Hematopoietic multipotent progenitor cell treated with erythropoietin and hydrocortisone succinate and interleukin-3 and kit ligand, for 8 days (in vitro differentiated cells): Measurements from ENCODE around the gene GPR179.

Source experiments
- DNase-seq: peaks from one replicate; pipeline ENCODE4 v3.0.0-alpha.2; 2015

The GPR179 gene

GRCh38 chr17:38343608-38344419 is at the start of gene GPR179:
Gene GPR179 (minus strand): TSS chr17:38343956. CDS start chr17:38343789, 167 bp downstream.
- no peak for DNase-seq

- no peak for DNase-seq
Observed at GRCh38 chr17:38379448-38379847, 35.7 kb upstream of the GPR179 start.

GRCh38 chr17:38369124-38369886 is 25.5 kb upstream of the GPR179 start:
- DNase-seq, result no peak

DNA sequence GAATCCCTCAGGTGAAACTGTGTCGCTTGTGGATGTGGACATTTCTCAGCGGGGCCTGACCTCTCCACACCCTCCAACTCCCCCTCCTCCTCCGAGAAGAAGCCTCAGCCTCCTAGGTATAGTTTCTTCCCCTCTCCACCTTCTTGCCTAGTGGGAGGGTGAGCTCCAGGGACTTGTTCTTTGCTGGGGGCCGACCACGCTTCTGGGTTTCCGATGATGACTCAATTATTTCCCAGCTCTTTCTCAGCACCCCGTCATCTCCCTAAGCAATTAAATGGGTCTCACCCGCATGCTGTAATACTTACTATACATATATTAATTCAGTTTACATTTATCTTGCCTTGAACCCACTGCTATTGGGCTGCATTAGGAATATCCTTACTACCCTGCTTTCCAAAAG is 21.0 kb upstream of the GPR179 start:
- no peak for DNase-seq

GRCh38 chr17:38363016-38363415 is 19.3 kb upstream of the GPR179 start:
- no peak for DNase-seq

- DNase-seq, result no peak
Observed at GRCh38 chr17:38361694-38362465, 18.1 kb upstream of the GPR179 start.

DNA sequence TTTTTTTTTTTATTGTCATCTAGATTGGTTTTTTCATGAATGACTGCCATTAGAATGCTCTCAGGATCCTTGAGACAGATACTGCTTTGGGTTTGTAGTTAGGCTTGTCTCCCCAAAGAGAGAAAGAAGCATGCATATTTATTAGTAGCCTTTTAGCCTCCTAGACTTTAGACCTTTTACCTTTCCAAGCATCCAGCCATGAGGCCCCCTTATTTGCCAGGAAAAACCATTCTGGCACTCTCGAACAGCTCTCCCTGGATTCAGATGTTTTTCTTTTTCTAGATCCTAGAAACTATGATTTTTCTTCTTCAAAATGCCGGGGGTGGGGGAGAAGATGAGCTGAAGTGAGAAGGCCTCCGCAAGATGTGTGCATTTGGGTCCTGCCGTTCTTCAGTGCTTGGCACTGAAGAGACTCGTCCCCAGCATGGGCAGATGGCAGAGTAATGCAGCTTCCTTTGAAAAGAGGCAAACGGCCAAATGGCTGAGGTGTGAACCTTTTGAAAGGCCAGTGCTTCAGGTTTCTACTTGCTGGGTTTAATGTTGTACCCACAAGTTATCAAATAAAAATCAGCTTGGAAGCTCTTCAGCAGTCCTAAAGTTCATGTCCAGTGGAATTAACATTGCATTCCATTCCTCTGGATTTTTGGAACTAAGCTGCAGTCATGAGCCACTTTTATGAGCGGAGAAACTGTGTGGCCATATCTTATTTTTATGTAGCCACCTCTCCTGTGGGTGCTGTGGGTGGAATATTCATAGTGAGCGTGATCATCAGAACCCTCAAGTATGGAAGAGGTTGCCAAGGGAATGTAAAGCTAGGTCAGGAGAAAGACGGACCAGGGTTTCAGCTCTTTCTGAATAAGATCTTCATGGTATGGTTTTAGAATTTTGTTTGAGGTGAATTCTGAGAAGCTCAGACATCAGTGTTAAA is 15.1 kb upstream of the GPR179 start:
- DNase-seq, result no peak

- DNase-seq, result no peak
Observed at GRCh38 chr17:38357486-38358123, 13.8 kb upstream of the GPR179 start.

DNA sequence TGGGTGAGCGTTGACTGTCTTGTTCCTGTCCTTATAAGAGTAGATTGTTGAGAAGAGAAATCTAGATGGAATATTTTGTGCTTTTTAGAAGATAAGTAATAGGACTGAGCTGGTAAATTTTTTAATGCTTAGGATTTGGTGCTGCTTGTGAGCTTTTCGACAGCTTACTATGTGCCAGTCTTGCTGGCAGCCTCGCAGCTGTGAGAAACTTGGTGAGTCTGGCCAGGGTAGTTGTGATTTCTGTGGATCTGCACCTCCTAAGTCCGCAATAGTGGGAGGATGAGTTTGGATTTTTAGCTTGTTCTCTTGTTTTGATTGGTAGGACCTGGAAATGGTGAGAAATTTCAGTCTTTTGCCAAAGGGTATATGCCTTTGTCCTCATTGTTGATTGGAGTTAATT is 11.5 kb upstream of the GPR179 start:
- DNase-seq, result no peak

GRCh38 chr17:38354466-38354865 is 10.7 kb upstream of the GPR179 start:
- no peak for DNase-seq

DNA sequence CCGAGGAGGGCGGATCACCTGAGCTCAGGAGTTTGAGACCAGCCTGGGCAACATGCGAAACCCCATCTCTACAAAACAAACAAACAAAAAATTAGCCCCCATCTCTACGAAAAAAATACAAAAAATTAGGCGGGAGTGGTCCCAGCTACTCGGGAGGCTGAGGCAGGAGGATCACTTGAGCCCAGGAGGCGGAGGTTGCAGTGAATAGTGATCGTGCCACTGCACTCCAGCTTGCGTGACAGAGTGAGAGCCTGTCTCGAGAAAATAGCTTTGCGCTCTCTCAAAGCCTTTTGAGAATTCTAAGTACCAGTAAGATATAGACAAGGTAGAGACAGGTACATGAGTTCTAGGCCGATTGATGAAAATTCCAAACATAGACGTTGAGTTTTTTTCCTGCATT is 9.9 kb upstream of the GPR179 start:
- DNase-seq, result no peak

DNA sequence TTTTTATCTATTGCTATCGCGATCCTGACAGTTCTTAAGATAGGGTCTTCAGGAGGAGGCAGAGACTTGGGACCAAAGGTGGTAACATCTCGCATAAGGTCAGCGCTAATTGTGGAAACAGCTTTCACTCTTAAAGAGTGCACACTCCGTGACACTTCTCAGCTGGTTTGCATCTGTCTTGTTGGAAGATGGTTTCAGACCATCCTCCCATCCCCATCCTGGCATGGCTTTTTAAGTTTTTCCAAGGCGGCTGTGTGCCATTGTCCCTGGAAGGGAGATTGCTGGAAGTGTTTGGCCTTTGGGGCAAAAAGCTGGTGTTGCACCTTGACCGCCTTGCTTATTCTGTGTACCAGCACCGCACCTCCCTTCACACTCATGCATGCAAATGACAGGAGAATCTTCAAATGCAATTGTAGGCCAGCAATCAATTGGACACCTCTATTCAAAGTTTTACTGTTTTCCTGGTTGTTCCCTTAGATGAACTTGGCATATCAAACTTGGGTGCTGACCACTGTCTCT is 9.4 kb upstream of the GPR179 start:
- DNase-seq, result peak; percentile 14

GRCh38 chr17:38352245-38353085 is 8.7 kb upstream of the GPR179 start:
- DNase-seq, result peak; percentile 10

DNA sequence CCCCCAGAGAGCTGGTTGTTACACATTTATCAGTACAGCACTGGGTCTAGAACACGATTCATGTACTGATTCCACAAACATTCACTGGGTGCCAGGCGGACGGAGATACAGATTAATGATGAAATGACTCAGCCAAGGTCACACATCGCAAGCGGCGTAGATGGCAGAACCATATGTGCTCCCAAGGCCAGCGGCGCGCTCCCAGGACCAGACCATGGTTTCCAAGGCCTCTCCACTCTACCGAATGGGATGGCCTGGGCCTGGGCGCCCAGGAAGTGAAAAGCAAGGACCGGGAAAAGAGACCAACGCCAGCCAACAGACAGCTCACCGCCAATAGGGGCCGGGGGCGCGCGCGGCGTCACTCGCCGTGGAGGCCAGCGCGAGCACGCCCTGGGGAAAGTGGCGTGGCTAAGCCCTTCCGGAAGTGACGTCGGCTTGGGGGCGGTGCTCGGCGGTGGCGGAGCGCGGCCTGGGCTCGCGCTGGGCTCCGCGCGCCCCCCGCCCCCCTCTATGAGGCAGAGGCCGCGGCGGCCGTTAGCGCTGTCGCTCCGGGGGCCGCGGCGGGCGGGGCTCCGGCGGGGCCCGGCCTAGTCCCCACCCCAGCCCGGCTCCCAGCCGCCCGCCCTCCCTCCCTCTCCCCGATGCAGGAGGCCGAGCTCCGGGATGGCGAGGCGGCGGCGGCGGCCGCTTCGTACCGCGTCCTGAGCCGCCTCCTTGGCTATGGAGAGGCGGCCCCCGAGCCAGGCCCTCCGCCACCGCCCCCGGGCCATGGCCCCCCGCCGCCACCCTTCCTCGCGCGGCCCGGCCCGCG is 7.9 kb upstream of the GPR179 start, which contains the start of gene SOCS7:
TSS of gene SOCS7 (plus strand) at position 433 of the 811 bp plus-strand sequence. CDS start at position 642, 209 bp downstream.
- peak; percentile 87 for DNase-seq

DNA sequence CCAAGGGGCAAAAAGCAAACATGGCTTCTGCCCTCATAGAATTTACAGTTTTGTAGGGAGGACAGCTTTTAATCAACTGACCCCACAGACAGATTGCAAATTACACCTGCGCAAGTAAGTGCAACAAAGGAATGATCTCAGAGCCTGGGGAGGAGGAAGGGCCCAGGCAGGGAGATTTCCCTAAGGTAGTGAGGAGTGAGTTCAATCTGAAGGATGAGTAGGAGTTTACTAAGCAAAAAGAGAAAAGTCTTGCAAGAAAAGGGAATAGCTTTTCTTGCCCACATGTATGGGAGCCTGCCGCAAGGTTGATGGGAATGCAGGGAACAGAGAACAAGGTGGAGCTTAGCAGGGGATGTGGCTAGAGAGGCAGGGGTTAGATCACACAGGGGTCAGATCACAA is 6.3 kb upstream of the GPR179 start:
- DNase-seq, result no peak

DNA sequence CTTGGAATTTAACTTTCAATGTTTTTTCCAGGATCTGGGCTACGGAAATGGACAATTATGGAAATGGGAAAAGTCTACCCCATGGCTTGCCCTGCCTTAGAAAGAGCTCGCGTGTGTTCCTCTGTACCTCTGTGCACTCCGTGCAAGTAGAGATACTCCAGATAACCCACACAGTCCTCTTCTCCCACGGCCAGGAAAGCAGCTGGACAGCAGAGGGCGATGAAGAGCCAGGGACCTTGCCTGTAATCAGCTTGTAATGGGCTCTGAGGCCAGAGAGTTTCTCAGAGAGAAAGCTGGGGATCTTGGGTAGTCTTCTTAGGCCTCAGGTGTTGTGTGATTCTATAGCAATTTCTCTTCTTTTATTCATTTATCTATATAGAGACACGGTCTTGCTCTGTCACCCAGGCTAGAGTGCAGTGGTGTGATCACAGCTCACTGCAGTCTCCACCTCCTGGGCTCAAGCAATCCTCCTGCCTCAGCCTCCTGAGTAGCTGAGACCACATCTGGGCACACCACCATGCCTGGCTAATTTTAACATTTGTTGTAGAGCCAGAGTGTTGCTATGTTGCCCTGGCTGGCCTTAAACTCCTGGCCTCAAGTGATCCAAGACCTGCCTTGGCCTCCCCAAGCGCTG is 5.5 kb upstream of the GPR179 start:
- DNase-seq, result peak; percentile 90

- no peak for DNase-seq
Observed at GRCh38 chr17:38345743-38346142, 2.0 kb upstream of the GPR179 start.

DNA sequence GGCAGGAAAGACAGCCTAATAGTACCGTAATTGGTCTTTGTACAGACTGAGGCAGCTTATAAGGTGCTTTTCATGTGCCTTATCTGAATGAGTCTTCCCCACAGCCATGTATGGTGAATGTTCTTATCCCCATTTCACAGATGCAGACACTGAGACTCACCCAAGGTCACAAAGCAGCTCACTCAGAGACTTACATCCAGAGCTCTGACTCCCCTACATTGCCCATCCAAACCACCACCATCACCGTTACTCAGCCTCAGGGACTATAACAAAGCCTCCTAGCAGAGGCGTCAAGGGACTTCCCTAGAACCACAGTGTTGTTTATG is 627 bp upstream of the GPR179 start:
- DNase-seq, result no peak
